ENCODE results near the gene VSIR. TPM values are rescaled to one million over a fixed set of nuclear protein-coding genes. Genes with fewer than 3 reads are reported as not detected.

Gene VSIR
- total RNA-seq, 2 donors from 2014 or later = 0.07 to 0.68 TPM

DNA sequence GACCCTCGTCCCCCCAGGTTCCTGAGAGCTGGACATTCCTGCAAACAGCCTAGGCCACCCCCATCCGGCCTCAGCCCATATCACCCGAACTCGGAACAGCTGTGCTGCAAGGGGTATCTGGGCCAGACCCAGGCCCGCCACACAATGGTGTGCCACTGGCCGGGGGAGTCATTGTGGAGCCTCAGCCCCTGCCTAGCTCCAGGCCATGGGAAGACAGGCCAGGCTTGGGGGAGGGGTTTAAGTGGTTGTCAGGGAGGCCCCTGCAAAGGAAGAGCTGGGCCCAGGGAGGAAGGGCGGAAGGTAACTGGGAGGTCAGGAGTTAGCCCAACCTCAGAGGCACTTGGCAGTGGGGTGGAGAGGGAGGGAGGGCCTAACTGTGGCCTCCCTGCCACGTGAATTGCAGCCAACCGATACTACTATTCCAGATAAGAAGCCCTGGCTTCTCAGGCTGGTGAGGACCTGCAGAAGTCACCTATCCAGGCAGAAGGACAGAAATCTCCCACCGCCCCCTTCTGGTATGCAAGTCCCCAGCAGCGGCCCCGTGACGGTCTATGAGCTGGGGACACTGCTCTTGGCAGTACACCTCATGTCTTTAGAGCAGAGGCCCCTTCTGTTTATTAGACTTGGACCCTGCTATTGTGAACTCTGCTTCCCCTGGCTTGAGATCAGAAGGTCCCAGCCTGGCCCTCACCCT is 26.8 kb downstream of the VSIR start:
- Mint-ChIP-seq H3K27ac (peak overlapping the region; percentile 55), H3K9me3 (no peaks in the 10 kb centered on the region), H3K27me3 (ENCODE audit: insufficient read depth) (no peaks in the 10 kb centered on the region), H3K4me3 (no peak overlapping the region), H3K4me1 (peaks cover 6% of the 10 kb centered on the region), H3K36me3 (ENCODE audit: low read depth) (no peaks in the 10 kb centered on the region)
- no peaks in the 10 kb centered on the region for H3K9me3 ChIP-seq (ENCODE audit: control insufficient read depth, low read length)
- no peaks in the 10 kb centered on the region for H3K36me3 ChIP-seq (ENCODE audit: control insufficient read depth, insufficient read depth, low read length)
- 67 to 80% methylated on average over 6 to 13 of the region's 13 CpGs for WGBS, 2 experiments (ENCODE audit: insufficient coverage in 1 of 2, insufficient read length in 1 of 2)
- H3K27ac ChIP-seq (ENCODE audit: low read depth, low read length) = no peak overlapping the region
- H3K9ac ChIP-seq (ENCODE audit: extremely low read depth, low read length, poor library complexity, severe bottlenecking) = no peak overlapping the region
- H3K27me3 ChIP-seq (ENCODE audit: control insufficient read depth, insufficient read depth, low read length, poor library complexity, severe bottlenecking) = no peaks in the 10 kb centered on the region
- no peak overlapping the region for H3K4me3 ChIP-seq (ENCODE audit: low read length)
- peak; percentile 87 for DNase-seq
- H3K4me1 ChIP-seq (ENCODE audit: control insufficient read depth, insufficient read depth, low read length) = no peaks in the 10 kb centered on the region
- TF ChIP-seq, protein P1, sequence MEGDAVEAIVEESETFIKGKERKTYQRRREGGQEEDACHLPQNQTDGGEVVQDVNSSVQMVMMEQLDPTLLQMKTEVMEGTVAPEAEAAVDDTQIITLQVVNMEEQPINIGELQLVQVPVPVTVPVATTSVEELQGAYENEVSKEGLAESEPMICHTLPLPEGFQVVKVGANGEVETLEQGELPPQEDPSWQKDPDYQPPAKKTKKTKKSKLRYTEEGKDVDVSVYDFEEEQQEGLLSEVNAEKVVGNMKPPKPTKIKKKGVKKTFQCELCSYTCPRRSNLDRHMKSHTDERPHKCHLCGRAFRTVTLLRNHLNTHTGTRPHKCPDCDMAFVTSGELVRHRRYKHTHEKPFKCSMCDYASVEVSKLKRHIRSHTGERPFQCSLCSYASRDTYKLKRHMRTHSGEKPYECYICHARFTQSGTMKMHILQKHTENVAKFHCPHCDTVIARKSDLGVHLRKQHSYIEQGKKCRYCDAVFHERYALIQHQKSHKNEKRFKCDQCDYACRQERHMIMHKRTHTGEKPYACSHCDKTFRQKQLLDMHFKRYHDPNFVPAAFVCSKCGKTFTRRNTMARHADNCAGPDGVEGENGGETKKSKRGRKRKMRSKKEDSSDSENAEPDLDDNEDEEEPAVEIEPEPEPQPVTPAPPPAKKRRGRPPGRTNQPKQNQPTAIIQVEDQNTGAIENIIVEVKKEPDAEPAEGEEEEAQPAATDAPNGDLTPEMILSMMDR (conservative IDR thresholded peaks at IDR 0.05) = peak; percentile 75

DNA sequence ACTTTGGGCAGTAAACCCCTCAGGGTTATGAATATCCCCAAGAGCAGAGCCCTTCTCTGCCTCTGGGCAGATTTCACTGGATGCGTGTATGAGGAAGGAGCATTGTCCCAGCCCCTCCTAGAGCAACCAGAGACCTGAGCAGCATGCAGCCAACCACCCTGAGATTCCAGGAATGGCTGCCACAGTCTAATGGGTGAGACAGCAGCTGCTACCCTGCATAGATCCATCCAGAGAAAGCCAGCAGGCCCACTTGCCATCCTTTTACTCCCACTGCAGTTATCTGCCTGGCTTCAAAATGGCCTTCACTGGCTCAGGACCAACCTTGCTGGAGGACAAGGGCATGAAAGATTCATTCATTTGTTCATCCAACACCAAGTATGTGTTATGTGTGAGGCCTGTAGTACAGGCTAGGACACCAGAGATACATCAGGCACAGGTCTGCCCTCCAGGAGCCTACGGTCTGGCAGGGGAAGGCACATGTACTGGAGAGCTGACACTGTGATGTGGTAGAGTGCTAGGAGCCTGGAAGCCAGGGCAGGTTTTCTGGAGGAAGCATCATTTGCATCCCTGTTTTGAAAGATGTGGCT is 27.6 kb downstream of the VSIR start:
- Histone ChIP-seq H3K27me3 (ENCODE audit: control insufficient read depth, insufficient read depth, low read length, poor library complexity, severe bottlenecking) (no peaks in the 10 kb centered on the region), H3K9ac (ENCODE audit: extremely low read depth, low read length, poor library complexity, severe bottlenecking) (no peak overlapping the region), H3K36me3 (ENCODE audit: control insufficient read depth, insufficient read depth, low read length) (no peaks in the 10 kb centered on the region), H3K4me1 (ENCODE audit: control insufficient read depth, insufficient read depth, low read length) (no peaks in the 10 kb centered on the region), H3K9me3 (ENCODE audit: control insufficient read depth, low read length) (no peaks in the 10 kb centered on the region), H3K4me3 (ENCODE audit: low read length) (no peak overlapping the region), H3K27ac (ENCODE audit: low read depth, low read length) (no peak overlapping the region)
- TF ChIP-seq, protein P1 (conservative IDR thresholded peaks at IDR 0.05) = no peak
- Mint-ChIP-seq H3K4me1 (peaks cover 6% of the 10 kb centered on the region), H3K4me3 (no peak overlapping the region), H3K9me3 (no peaks in the 10 kb centered on the region), H3K36me3 (ENCODE audit: low read depth) (no peaks in the 10 kb centered on the region), H3K27ac (no peak overlapping the region), H3K27me3 (ENCODE audit: insufficient read depth) (no peaks in the 10 kb centered on the region)
- 95 to 100% methylated on average over 1 to 2 of the region's 2 CpGs for WGBS, 2 experiments (ENCODE audit: insufficient coverage in 1 of 2, insufficient read length in 1 of 2)
- DNase-seq = no peak

DNA sequence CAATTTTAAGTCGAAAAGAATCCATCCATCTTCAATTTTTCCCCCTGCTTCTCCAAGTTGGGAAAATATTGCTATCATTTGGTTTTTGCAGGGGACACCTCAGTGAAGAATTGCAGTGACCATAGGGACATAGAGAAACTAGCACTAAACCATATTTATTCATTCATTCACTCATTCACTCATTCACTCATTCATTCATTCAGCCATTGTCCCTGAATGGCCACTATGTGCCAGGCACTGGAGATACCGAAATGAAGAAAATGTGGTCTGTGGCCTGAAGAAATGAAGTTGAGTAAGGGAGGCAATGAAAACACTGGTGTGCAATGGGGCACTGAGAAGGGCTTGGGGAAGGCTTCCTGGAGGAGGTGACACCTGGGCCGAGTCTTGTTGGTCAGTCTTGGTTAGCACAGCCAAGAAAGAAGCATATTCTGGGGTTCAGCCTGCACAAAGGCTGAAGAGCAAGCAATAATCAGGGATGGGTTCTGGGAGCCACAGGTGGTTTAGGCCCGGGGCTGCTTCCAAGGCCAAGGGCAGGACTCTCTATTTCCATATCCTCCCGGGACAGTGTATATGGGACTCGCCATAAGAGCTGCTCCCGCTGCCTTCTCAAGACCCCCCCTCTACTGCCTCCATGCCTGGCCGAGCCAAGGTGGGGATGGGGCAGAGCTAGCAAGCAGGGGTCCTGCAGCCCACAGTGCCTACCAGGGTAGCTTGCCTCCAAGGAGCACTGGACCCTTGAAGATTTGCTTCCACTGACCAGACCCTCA is 28.2 kb downstream of the VSIR start:
- H3K9me3 Mint-ChIP-seq = no peaks in the 10 kb centered on the region
- no peaks in the 10 kb centered on the region for H3K36me3 ChIP-seq (ENCODE audit: control insufficient read depth, insufficient read depth, low read length)
- no peak overlapping the region for H3K4me3 Mint-ChIP-seq
- no peaks in the 10 kb centered on the region for H3K4me1 ChIP-seq (ENCODE audit: control insufficient read depth, insufficient read depth, low read length)
- no peaks in the 10 kb centered on the region for H3K36me3 Mint-ChIP-seq (ENCODE audit: low read depth)
- no peak overlapping the region for H3K27ac ChIP-seq (ENCODE audit: low read depth, low read length)
- H3K27ac Mint-ChIP-seq = no peak overlapping the region
- no peaks in the 10 kb centered on the region for H3K27me3 ChIP-seq (ENCODE audit: control insufficient read depth, insufficient read depth, low read length, poor library complexity, severe bottlenecking)
- H3K9ac ChIP-seq (ENCODE audit: extremely low read depth, low read length, poor library complexity, severe bottlenecking) = no peak overlapping the region
- TF ChIP-seq, protein P1 (conservative IDR thresholded peaks at IDR 0.05) = no peak
- peaks cover 6% of the 10 kb centered on the region for H3K4me1 Mint-ChIP-seq
- 94 to 100% methylated on average over 2 to 7 of the region's 8 CpGs for whole genome bisulfite sequencing, 2 experiments (ENCODE audit: insufficient coverage in 1 of 2, insufficient read length in 1 of 2)
- H3K27me3 Mint-ChIP-seq (ENCODE audit: insufficient read depth) = no peaks in the 10 kb centered on the region
- H3K4me3 ChIP-seq (ENCODE audit: low read length) = no peak overlapping the region
- H3K9me3 ChIP-seq (ENCODE audit: control insufficient read depth, low read length) = no peaks in the 10 kb centered on the region
- no peak for DNase-seq
